Endothelial cell (in vitro differentiated cells): ENCODE results near the gene SLC35F6. TPM values are rescaled to one million over a fixed set of nuclear protein-coding genes. Genes with fewer than 3 reads are reported as not detected.
"Not testable (repeated sequence)": the region's sequence is repeated elsewhere in the genome, so short reads cannot be mapped to it uniquely, and the experiment has no call there.

Experiments used
- DNase-seq: peaks from one replicate; pipeline ENCODE4 v3.0.0; 2021; ENCODE audit warnings: low spot score
- H3K27ac Mint-ChIP-seq: one replicate; pipeline ENCODE4 v1.8.0; 2021; ENCODE audit warnings: mixed read lengths, inconsistent platforms; ENCODE audit not compliant: unreplicated experiment
- H3K27me3 Mint-ChIP-seq: one replicate; pipeline ENCODE4 v1.8.0; 2021; ENCODE audit warnings: mild to moderate bottlenecking, moderate library complexity, mixed read lengths, inconsistent platforms; ENCODE audit not compliant: unreplicated experiment
- H3K36me3 Mint-ChIP-seq: one replicate; pipeline ENCODE4 v1.8.0; 2021; ENCODE audit warnings: mild to moderate bottlenecking, low read depth, mixed read lengths, inconsistent platforms; ENCODE audit not compliant: unreplicated experiment
- H3K4me1 Mint-ChIP-seq: one replicate; pipeline ENCODE4 v1.8.0; 2021; ENCODE audit warnings: mild to moderate bottlenecking, mixed read lengths, inconsistent platforms; ENCODE audit not compliant: unreplicated experiment
- H3K4me3 Mint-ChIP-seq: one replicate; pipeline ENCODE4 v1.8.0; 2021; ENCODE audit warnings: mild to moderate bottlenecking, mixed read lengths, inconsistent platforms; ENCODE audit not compliant: unreplicated experiment
- H3K9me3 Mint-ChIP-seq: one replicate; pipeline ENCODE4 v1.8.0; 2021; ENCODE audit warnings: mixed read lengths, inconsistent platforms; ENCODE audit not compliant: unreplicated experiment
- CTCF ChIP-seq: fragments of 200-600 bp; sonication (generic); IDR thresholded peaks from one replicate; pipeline ENCODE4 v1.5.0; 2021; ENCODE audit warnings: antibody characterized with exemption; ENCODE audit not compliant: unreplicated experiment
- total RNA-seq: library from RNA; stranded (reverse); fragmentation: NEBNext Ultra II Directional; extraction: Animal tissue kit (Norgen Biotek cat#: 25700); gene quantifications from one replicate; pipeline ENCODE4 v1.2.1, GENCODE V29; 2021; ENCODE audit not compliant: unreplicated experiment

The SLC35F6 gene
- total RNA-seq, 1 donor from 2014 or later, result 23.8 TPM

- Mint-ChIP-seq H3K36me3 (no peaks in the 10 kb centered on the region), H3K4me3 (no peak overlapping the region), H3K27me3 (peaks cover 9% of the 10 kb centered on the region), H3K4me1 (peaks cover 1% of the 10 kb centered on the region), H3K9me3 (no peaks in the 10 kb centered on the region), H3K27ac (no peak overlapping the region)
- DNase-seq, result no peak
- TF ChIP-seq CTCF, result no peak
Observed at GRCh38 chr2:26742048-26742770, 21.9 kb upstream of the SLC35F6 start.

GRCh38 chr2:26743852-26744251 is 20.2 kb upstream of the SLC35F6 start:
- no peak overlapping the region for H3K27ac Mint-ChIP-seq
- DNase-seq, result no peak
- no peak for TF ChIP-seq CTCF
- H3K4me1 Mint-ChIP-seq, result no peaks in the 10 kb centered on the region
- peaks cover 9% of the 10 kb centered on the region for H3K27me3 Mint-ChIP-seq
- H3K9me3 Mint-ChIP-seq, result no peaks in the 10 kb centered on the region
- H3K4me3 Mint-ChIP-seq, result no peak overlapping the region
- no peaks in the 10 kb centered on the region for H3K36me3 Mint-ChIP-seq

DNA sequence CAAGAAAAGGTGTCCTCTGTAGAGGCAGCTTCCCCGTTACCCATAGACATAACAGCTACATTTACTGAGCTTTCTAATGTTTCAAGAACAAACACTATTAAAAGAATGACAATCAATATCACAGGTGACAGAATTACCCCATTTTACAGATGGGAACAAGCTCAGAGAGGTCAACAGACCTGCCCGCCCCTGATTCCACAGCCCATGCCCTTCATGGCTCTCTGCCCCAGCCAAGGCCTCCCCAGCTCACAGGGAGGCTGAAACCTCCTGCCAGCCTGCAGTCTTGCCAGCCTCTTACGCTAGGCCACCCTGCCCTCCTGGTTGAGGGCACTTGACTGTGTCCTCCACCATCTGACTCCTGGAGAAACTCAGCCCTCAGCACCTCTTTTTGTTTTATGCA is 19.1 kb upstream of the SLC35F6 start:
- Mint-ChIP-seq H3K27ac (no peak overlapping the region), H3K4me3 (no peak overlapping the region), H3K27me3 (peaks cover 9% of the 10 kb centered on the region), H3K4me1 (peaks cover 2% of the 10 kb centered on the region), H3K36me3 (no peaks in the 10 kb centered on the region), H3K9me3 (no peaks in the 10 kb centered on the region)
- TF ChIP-seq CTCF, result no peak
- no peak for DNase-seq

DNA sequence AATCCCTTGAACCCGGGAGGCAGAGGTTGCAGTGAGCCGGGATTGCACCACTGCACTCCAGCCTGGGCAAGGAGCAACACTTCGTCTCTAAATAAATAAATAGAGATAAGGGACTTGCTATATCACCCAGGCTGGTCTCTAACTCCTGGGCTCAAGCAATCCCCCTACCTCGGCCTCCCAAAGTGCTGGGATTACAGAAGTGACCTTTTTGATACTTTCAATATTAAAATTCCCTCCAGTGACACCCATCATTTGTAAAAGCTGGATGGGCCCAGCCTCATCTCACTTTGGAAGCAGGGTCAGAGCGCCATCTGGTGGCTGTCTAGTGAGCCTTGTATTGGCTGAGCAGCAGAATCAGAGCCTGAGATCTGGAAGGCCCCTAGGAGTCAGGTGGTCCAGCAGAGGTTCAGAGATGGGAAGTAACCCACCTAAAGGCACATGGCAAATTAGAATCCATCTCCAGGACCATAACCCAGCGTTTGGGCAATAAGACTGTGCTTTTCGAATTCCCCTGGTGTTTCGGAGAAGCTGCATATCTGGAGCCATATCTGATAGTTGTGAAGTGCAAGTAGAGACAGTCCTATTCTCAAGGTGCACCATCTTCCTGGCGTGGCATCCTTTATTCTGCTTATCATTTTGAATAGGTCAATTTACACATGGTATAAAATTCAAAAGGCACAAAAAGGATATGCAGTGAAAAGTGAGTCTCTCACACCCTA is 18.3 kb upstream of the SLC35F6 start:
- peak; percentile 87 for DNase-seq
- Mint-ChIP-seq H3K4me3 (no peak overlapping the region), H3K27me3 (peaks cover 9% of the 10 kb centered on the region), H3K4me1 (peaks cover 10% of the 10 kb centered on the region), H3K9me3 (no peaks in the 10 kb centered on the region), H3K27ac (no peak overlapping the region), H3K36me3 (no peaks in the 10 kb centered on the region)
- TF ChIP-seq CTCF, result peak; percentile 85

GRCh38 chr2:26746934-26747333 is 17.1 kb upstream of the SLC35F6 start:
- no peak overlapping the region for H3K4me3 Mint-ChIP-seq
- H3K27me3 Mint-ChIP-seq, result peaks cover 5% of the 10 kb centered on the region
- peaks cover 10% of the 10 kb centered on the region for H3K4me1 Mint-ChIP-seq
- no peaks in the 10 kb centered on the region for H3K9me3 Mint-ChIP-seq
- no peak for TF ChIP-seq CTCF
- H3K27ac Mint-ChIP-seq, result no peak overlapping the region
- H3K36me3 Mint-ChIP-seq, result no peaks in the 10 kb centered on the region
- no peak for DNase-seq

GRCh38 chr2:26749787-26750420 is 14.2 kb upstream of the SLC35F6 start:
- H3K4me3 Mint-ChIP-seq, H3K36me3 Mint-ChIP-seq, H3K27me3 Mint-ChIP-seq, H3K9me3 Mint-ChIP-seq, DNase-seq: not testable (repeated sequence)
- Mint-ChIP-seq H3K4me1 (peaks cover 11% of the 10 kb centered on the region), H3K27ac (peak overlapping the region; percentile 84)

GRCh38 chr2:26750467-26750866 is 13.6 kb upstream of the SLC35F6 start:
- H3K27ac Mint-ChIP-seq, result peak overlapping the region; percentile 38
- H3K9me3 Mint-ChIP-seq, DNase-seq, H3K36me3 Mint-ChIP-seq, H3K27me3 Mint-ChIP-seq, H3K4me3 Mint-ChIP-seq: not testable (repeated sequence)
- H3K4me1 Mint-ChIP-seq, result peaks cover 13% of the 10 kb centered on the region
